T-cell (primary cell): ENCODE results near the gene PRTG. TPM values are rescaled to one million over a fixed set of nuclear protein-coding genes. Genes with fewer than 3 reads are reported as not detected.
A peak's percentile ranks its signal among the peaks of the same experiment; 100 is the strongest.

ENCODE experiments used
- ATAC-seq, 4 experiments: fragments of 200-7000 bp in 3 of 4; fragments of 150-1000 bp in 1 of 4; cut with Tn5 transposase; replicated peaks in 1 of 4; 1 replicate in 3 of 4; 2 replicates in 1 of 4; pipeline ENCODE4 v1.10.0; 2021; ENCODE audit warnings: moderate library complexity in 3 of 4, mild to moderate bottlenecking in 2 of 4, moderate number of reproducible peaks in 1 of 4
- CTCF ChIA-PET, 2 donors: fragments of 300-600 bp; sonication (Branson Sonifier 250); formaldehyde crosslinking; loops; one replicate each; lab custom pipeline; 2022; ENCODE audit warnings: antibody characterized with exemption in 2 of 2; lab: Charles Lee
- POLR2A ChIA-PET, 2 donors: fragments of 300-600 bp; sonication (Branson Sonifier 250); formaldehyde crosslinking; loops; one replicate each; lab custom pipeline; 2022; ENCODE audit warnings: antibody characterized with exemption in 2 of 2; lab: Charles Lee
- DNase-seq, 35 experiments: peaks; one replicate each; pipeline versions ENCODE4 v3.0.0 to v3.0.0-alpha.2; 2013 to 2023
- H3K27ac ChIP-seq: one replicate; pipeline ENCODE4 v1.5.1; 2013; ENCODE audit warnings: low read length
- H3K27me3 ChIP-seq, 2 experiments: replicated peaks in 1 of 2; 1 replicate in 1 of 2; 2 replicates in 1 of 2; pipeline versions ENCODE4 v1.6.1 to v1.7.0; 2013; ENCODE audit warnings: low read length in 1 of 2, mixed read lengths in 1 of 2; ENCODE audit not compliant: control insufficient read depth in 2 of 2, insufficient read depth in 2 of 2; ENCODE audit errors: extremely low read depth in 1 of 2
- H3K36me3 ChIP-seq, 2 donors: 1 replicate in 1 of 2; 2 replicates in 1 of 2; pipeline versions ENCODE4 v1.6.1 to v1.7.0; 2013; ENCODE audit warnings: low read length in 1 of 2; ENCODE audit not compliant: control insufficient read depth in 2 of 2, insufficient read depth in 1 of 2; ENCODE audit errors: extremely low read depth in 1 of 2
- H3K4me1 ChIP-seq, 2 experiments: 1 replicate in 1 of 2; 2 replicates in 1 of 2; pipeline versions ENCODE4 v1.6.1 to v1.7.0; 2013; ENCODE audit warnings: low read length in 2 of 2, mixed read lengths in 1 of 2; ENCODE audit not compliant: insufficient read depth in 2 of 2, control insufficient read depth in 1 of 2; ENCODE audit errors: extremely low read depth in 1 of 2
- H3K4me3 ChIP-seq, 2 donors: 1 replicate in 1 of 2; 2 replicates in 1 of 2; pipeline versions ENCODE4 v1.5.1 to v1.7.0; 2013; ENCODE audit warnings: mild to moderate bottlenecking in 2 of 2, low read length in 1 of 2, moderate library complexity in 1 of 2; ENCODE audit not compliant: control insufficient read depth in 1 of 2; ENCODE audit errors: extremely low read depth in 1 of 2
- H3K9me3 ChIP-seq: 2 replicates; pipeline ENCODE4 v1.7.0; 2013
- H3K27ac Mint-ChIP-seq, 2 donors: one replicate each; pipeline ENCODE4 v1.8.0; 2020 to 2021; ENCODE audit warnings: mild to moderate bottlenecking in 2 of 2, mixed read lengths in 2 of 2
- H3K27me3 Mint-ChIP-seq, 2 donors: one replicate each; pipeline ENCODE4 v1.8.0; 2021 to 2022; ENCODE audit warnings: mixed read lengths in 2 of 2
- H3K36me3 Mint-ChIP-seq: one replicate; pipeline ENCODE4 v1.8.0; 2021; ENCODE audit warnings: mixed read lengths
- H3K4me1 Mint-ChIP-seq, 3 donors: one replicate each; pipeline ENCODE4 v1.8.0; 2020 to 2022; ENCODE audit warnings: mixed read lengths in 3 of 3, mild to moderate bottlenecking in 1 of 3
- H3K4me3 Mint-ChIP-seq, 3 donors: one replicate each; pipeline ENCODE4 v1.8.0; 2020 to 2022; ENCODE audit warnings: mild to moderate bottlenecking in 3 of 3, mixed read lengths in 3 of 3, moderate library complexity in 3 of 3
- H3K9me3 Mint-ChIP-seq, 3 donors: one replicate each; pipeline ENCODE4 v1.8.0; 2020 to 2022; ENCODE audit warnings: mixed read lengths in 3 of 3
- WGBS: methylation state at CpG from one replicate; pipeline ENCODE4 v1.1.5; 2013; ENCODE audit warnings: missing lambda C conversion rate; ENCODE audit not compliant: insufficient coverage; 5-methylcytosine and 5-hydroxymethylcytosine counted together
- total RNA-seq, 35 experiments: library from RNA in 6 of 35; stranded (reverse) in 6 of 35; fragments of 120-200 nt in 1 of 35; gene quantifications; one replicate each; pipeline versions ENCODE4 v1.2.1 to v1.2.4 and lab custom pipeline; 2013 to 2026

PRTG gene
- total RNA-seq, 5 donors from 2014 or later (not counting 1 experiment from before 2014, with no cell fraction given), result 0.06 to 0.16 (median 0.09) TPM; not detected in 2

GRCh38 chr15:55710286-55710685 is 32.7 kb downstream of the PRTG start:
- Histone ChIP-seq H3K4me1 (peaks cover 0 to 3% of the 10 kb centered on the region in 2 experiments), H3K4me3 (no peak overlapping the region), H3K27me3 (peaks cover 0 to 2% of the 10 kb centered on the region in 2 experiments), H3K27ac (no peak overlapping the region), H3K36me3 (no peaks in the 10 kb centered on the region), H3K9me3 (no peaks in the 10 kb centered on the region)
- Mint-ChIP-seq H3K36me3 (no peaks in the 10 kb centered on the region), H3K27ac (no peak overlapping the region), H3K4me1 (no peaks in the 10 kb centered on the region), H3K9me3 (no peaks in the 10 kb centered on the region), H3K27me3 (peaks cover 3 to 18% of the 10 kb centered on the region in 2 donors), H3K4me3 (no peak overlapping the region)
- ATAC-seq (no peak), DNase-seq (no peak)
- ChIA-PET CTCF (interaction anchor here in 1 of 2 donors (0.6 kb wide), 1 partner anchor 72 kb away, joined by 3 read pairs; no protein-coding TSS in a partner anchor), POLR2A (no interaction called here)

- H3K27me3 Mint-ChIP-seq, result peaks cover 3 to 18% of the 10 kb centered on the region in 2 donors
- no peak overlapping the region for H3K4me3 Mint-ChIP-seq
- no CpG with 5 or more reads among the region's 2 CpGs for WGBS
- CTCF ChIA-PET, result no interaction called here
- H3K4me1 ChIP-seq, result peaks cover 0 to 3% of the 10 kb centered on the region in 2 experiments
- H3K4me1 Mint-ChIP-seq, result no peaks in the 10 kb centered on the region
- no peaks in the 10 kb centered on the region for H3K9me3 ChIP-seq
- no peak overlapping the region for H3K4me3 ChIP-seq
- POLR2A ChIA-PET, result no interaction called here
- no peaks in the 10 kb centered on the region for H3K36me3 ChIP-seq
- H3K27ac ChIP-seq, result no peak overlapping the region
- H3K9me3 Mint-ChIP-seq, result no peaks in the 10 kb centered on the region
- ATAC-seq (no peak), DNase-seq (no peak)
- no peaks in the 10 kb centered on the region for H3K36me3 Mint-ChIP-seq
- no peak overlapping the region for H3K27ac Mint-ChIP-seq
- H3K27me3 ChIP-seq, result peaks cover 0 to 3% of the 10 kb centered on the region in 2 experiments
These were observed 33.5 kb downstream of the PRTG start for GRCh38 chr15:55709458-55709857.

GRCh38 chr15:55708720-55709119 is 34.2 kb downstream of the PRTG start:
- Histone ChIP-seq H3K27ac (no peak overlapping the region), H3K4me3 (no peak overlapping the region), H3K36me3 (no peaks in the 10 kb centered on the region), H3K4me1 (peaks cover 0 to 3% of the 10 kb centered on the region in 2 experiments), H3K27me3 (peaks cover 0 to 3% of the 10 kb centered on the region in 2 experiments), H3K9me3 (no peaks in the 10 kb centered on the region)
- DNase-seq (no peak), ATAC-seq (no peak)
- peaks cover 3 to 18% of the 10 kb centered on the region in 2 donors for H3K27me3 Mint-ChIP-seq
- peaks cover 0 to 4% (median 3%) of the 10 kb centered on the region in 3 donors for H3K4me1 Mint-ChIP-seq
- POLR2A ChIA-PET, result no interaction called here
- WGBS, result no CpG with 5 or more reads among the region's 8 CpGs
- no peak overlapping the region for H3K4me3 Mint-ChIP-seq
- CTCF ChIA-PET, result no interaction called here
- no peak overlapping the region for H3K27ac Mint-ChIP-seq
- H3K9me3 Mint-ChIP-seq, result no peaks in the 10 kb centered on the region
- H3K36me3 Mint-ChIP-seq, result no peaks in the 10 kb centered on the region

DNA sequence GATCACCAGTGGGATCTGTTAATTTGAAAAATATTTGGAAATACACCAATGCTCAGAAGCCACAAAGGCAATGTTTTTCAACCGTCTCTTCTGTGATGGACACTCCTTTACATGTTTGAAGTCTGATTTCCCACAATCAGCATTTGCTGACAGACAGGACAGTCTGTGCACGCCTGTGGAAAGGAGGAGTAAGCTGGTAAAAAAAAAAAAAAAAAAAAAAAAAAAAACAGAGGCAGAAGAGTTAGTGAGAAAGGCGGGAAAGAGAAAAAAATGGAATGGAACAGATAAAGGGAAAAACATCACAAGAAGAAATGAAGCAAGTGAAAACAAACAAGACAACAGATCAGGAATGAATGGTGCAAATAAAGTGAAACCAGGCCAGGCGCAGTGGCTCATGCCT is 35.0 kb downstream of the PRTG start:
- H3K27me3 ChIP-seq, result peaks cover 0 to 3% of the 10 kb centered on the region in 2 experiments
- peaks cover 0 to 4% (median 4%) of the 10 kb centered on the region in 3 donors for H3K4me1 Mint-ChIP-seq
- DNase-seq, result no peak
- no peaks in the 10 kb centered on the region for H3K36me3 Mint-ChIP-seq
- peaks cover 0 to 3% of the 10 kb centered on the region in 2 experiments for H3K4me1 ChIP-seq
- H3K9me3 Mint-ChIP-seq, result no peaks in the 10 kb centered on the region
- no peak overlapping the region for H3K27ac ChIP-seq
- POLR2A ChIA-PET, result no interaction called here
- no peaks in the 10 kb centered on the region for H3K9me3 ChIP-seq
- H3K4me3 ChIP-seq, result no peak overlapping the region
- no peak for ATAC-seq
- H3K27ac Mint-ChIP-seq, result no peak overlapping the region
- no peak overlapping the region for H3K4me3 Mint-ChIP-seq
- CTCF ChIA-PET, result no interaction called here
- no CpG with 5 or more reads among the region's 4 CpGs for WGBS
- no peaks in the 10 kb centered on the region for H3K36me3 ChIP-seq
- peaks cover 3 to 17% of the 10 kb centered on the region in 2 donors for H3K27me3 Mint-ChIP-seq

GRCh38 chr15:55707518-55707917 is 35.4 kb downstream of the PRTG start:
- ATAC-seq (no peak), DNase-seq (no peak)
- WGBS, result no CpG with 5 or more reads among the region's 3 CpGs
- no peaks in the 10 kb centered on the region for H3K9me3 ChIP-seq
- H3K4me1 ChIP-seq, result peaks cover 0 to 3% of the 10 kb centered on the region in 2 experiments
- peaks cover 0 to 3% of the 10 kb centered on the region in 2 experiments for H3K27me3 ChIP-seq
- Mint-ChIP-seq H3K4me1 (peaks cover 0 to 4% (median 4%) of the 10 kb centered on the region in 3 donors), H3K4me3 (no peak overlapping the region), H3K27me3 (peaks cover 3 to 17% of the 10 kb centered on the region in 2 donors), H3K9me3 (no peaks in the 10 kb centered on the region), H3K27ac (no peak overlapping the region), H3K36me3 (no peaks in the 10 kb centered on the region)
- POLR2A ChIA-PET, result no interaction called here
- no peaks in the 10 kb centered on the region for H3K36me3 ChIP-seq
- no peak overlapping the region for H3K27ac ChIP-seq
- CTCF ChIA-PET, result no interaction called here
- H3K4me3 ChIP-seq, result no peak overlapping the region

DNA sequence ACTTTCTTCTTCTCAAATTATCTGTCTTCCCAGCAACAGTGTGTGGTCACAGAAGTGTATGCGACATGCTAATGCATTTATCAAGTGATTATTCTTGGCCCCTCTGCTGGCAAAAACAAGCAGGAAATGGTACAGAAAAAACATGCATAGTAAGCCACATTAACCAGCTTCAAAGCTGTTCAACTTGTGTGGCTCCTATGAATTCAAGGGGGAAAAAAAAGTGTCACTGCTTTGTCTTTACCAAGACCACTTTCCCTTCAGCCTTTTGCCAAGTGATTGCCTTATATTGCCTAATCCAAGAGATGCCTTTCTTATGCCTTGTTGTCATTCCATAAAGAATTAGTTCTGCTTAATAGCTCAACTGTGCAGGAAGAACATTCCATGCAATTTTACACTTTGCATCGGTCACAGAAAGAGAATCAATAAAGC is 39.1 kb downstream of the PRTG start:
- Histone ChIP-seq H3K9me3 (no peaks in the 10 kb centered on the region), H3K4me1 (no peaks in the 10 kb centered on the region), H3K27me3 (peaks cover 0 to 6% of the 10 kb centered on the region in 2 experiments), H3K36me3 (no peaks in the 10 kb centered on the region), H3K27ac (no peak overlapping the region), H3K4me3 (no peak overlapping the region)
- Mint-ChIP-seq H3K27ac (no peak overlapping the region), H3K4me3 (no peak overlapping the region), H3K9me3 (no peaks in the 10 kb centered on the region), H3K36me3 (no peaks in the 10 kb centered on the region), H3K27me3 (peaks cover 3 to 16% of the 10 kb centered on the region in 2 donors), H3K4me1 (peaks cover 0 to 4% (median 4%) of the 10 kb centered on the region in 3 donors)
- DNase-seq (peak in 1 of 35 experiments; percentile 4), ATAC-seq (no peak)
- POLR2A ChIA-PET, result no interaction called here
- 0% methylated on average over 1 of the region's 2 CpGs for WGBS
- CTCF ChIA-PET, result no interaction called here
